Left hindlimb (tissue), 1 donor: ENCODE measurements around the gene POMT1.

ENCODE experiments used
- DNase-seq: peaks from one replicate; pipeline ENCODE4 v3.0.0-alpha.2; 2018

POMT1 gene

GRCh38 chr9:131476777-131477345, 25.9 kb upstream of the POMT1 start:
- DNase-seq: no peak

GRCh38 chr9:131477367-131477766, 25.4 kb upstream of the POMT1 start:
- DNase-seq: no peak

- no peak for DNase-seq
Measured at GRCh38 chr9:131477816-131478419, 24.8 kb upstream of the POMT1 start.

DNA sequence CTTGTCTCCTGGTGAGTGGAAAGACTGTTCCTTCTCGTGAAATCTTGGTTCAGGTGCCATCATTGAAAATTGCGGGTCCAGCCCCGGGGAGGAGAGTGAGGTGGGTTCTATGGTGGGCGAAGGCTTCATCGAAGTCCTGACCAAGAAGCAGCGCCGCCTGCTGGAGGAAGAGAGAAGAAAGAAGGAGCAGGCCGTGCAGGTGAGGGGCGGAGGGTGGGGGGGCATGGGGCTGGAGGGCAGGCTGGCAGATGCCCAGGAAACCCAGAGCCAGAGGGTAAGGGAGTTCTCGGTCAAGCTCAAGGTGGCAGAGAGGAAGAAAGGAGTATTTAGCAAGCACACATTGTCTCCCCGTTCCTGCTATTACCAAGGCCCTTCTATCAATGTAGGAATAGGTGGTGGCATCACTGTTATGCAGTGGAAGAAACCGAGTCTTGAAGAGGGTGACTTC, 24.3 kb upstream of the POMT1 start:
- DNase-seq: no peak

- DNase-seq: no peak
Measured at GRCh38 chr9:131478911-131479310, 23.8 kb upstream of the POMT1 start.

DNA sequence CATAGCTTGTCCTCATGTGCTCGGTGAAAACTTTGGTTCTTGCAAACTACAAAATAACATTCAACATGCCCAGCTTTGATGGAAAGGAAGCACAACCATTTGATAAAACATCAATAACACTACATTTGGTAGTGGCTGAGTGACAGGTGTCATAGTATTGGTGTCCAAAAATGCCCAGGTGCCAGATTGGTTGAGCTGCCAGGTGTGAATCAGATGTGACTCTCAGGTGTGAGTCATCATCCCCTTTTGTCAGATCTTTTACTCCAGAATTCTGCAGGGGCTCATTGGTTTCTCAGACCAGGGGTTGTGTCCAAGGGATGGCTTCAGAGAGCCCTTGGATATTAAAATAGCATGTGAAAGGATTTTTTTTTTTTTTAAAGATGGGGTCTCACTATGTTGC, 22.5 kb upstream of the POMT1 start:
- DNase-seq: no peak

- DNase-seq: no peak
Measured at GRCh38 chr9:131481441-131482342, 21.0 kb upstream of the POMT1 start.

DNA sequence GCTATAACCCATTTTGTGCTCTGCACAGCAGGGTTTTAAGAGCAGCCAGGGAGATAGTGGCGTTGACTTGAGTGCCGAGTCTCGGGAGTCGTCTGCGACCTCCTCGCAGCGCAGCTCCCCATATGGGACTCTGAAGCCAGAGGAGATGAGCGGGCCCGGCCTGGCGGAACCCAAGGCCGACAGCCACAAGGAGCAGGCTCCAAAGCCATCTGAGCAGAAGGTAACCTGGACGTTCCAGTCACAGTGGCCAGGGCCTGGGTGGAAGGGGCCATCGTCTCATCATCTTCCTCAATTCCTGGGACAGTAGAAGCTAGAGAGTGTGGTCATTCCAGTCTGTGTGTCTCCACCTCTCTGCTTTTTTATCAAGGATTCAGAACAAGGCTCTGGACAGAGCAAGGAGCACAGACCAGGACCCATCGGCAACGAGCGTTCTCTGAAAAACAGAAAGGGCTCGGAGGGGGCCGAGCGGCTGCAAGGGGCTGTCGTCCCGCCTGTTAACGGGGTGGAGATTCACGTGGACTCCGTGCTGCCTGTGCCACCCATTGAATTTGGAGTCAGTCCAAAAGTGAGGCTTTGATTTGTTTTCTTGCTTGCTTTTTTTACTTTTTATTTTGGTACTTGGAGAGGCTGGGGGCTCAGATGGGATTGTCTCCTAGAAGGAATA, 20.2 kb upstream of the POMT1 start:
- no peak for DNase-seq

DNA sequence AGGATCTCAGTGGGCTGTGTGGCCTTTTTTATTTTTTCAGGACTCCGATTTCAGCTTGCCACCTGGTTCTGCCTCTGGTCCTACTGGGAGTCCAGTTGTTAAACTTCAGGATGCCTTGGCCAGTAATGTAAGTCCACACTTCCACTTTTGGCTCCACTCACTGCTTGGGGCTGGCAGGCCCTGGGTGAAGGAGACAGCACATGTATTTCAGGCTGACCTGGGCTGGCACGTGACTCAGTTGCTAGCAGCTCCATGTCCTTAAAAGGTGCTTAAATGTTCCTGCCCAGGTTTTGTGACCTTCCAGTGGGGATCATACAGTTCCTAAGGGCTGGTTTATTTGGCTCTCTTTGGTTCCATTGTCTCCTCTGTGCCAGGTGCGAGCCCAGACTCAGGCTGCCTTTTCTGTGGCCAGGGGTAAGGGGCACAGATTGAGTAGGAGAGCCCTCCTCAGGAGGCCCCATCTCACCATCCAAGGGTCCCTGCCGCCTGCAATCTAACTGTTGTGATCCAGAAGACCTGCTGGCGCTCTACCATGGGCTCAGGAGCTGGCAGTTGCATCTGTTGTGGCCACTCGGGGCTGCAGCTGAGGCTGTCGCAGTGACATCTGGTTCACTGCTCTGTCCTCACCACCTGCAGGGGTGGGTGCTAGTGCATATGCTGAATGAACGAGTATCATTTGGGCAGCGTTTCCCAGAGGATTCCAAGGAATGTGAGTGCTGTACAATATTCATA, 19.2 kb upstream of the POMT1 start:
- no peak for DNase-seq

DNA sequence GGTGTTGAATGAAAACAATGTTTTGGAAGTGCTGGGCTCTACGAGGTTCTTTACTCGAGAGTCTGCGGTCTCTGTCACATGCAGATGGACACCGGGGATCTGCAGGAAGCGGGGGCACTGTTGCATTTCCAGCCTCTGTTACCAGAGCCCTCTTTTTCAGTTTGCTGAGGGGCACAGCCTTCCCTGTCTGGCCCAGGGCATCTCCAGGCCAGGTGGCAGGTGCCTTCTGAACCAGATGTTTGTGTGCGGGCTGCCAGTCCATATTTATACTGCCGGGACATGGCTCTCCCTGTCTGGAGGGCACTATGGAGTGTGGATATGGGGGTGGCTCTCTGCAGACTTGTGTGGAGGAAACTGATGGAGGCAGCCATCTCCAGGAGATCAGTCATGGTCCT, 18.7 kb upstream of the POMT1 start:
- DNase-seq: no peak

DNA sequence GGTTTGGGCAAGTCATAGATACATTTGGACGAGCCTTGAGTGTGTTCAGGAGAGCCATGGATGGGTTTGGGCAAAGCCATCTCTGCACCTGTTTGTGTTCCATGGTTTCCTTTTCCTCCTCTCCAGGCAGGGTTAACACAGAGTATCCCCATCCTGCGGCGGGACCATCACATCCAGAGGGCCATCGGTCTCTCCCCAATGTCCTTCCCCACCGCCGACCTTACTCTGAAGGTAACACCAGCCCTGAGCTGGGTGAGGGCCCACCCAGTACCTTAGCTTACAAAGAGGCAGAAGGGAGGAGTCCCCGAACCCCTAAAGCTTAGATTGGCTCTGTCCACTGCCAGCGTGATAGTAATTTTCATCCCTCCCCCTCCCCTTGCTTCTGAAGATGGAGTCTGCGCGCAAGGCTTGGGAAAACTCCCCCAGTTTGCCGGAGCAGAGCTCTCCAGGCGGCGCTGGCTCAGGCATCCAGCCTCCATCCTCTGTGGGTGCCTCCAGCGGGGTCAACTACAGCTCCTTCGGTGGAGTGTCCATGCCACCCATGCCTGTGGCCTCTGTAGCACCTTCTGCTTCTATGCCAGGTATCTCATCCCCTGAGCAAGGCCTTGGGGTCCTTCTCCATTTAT, 18.0 kb upstream of the POMT1 start:
- no peak for DNase-seq

- DNase-seq: no peak
Measured at GRCh38 chr9:131485206-131485605, 17.5 kb upstream of the POMT1 start.

- no peak for DNase-seq
Measured at GRCh38 chr9:131485728-131486422, 16.8 kb upstream of the POMT1 start.

DNA sequence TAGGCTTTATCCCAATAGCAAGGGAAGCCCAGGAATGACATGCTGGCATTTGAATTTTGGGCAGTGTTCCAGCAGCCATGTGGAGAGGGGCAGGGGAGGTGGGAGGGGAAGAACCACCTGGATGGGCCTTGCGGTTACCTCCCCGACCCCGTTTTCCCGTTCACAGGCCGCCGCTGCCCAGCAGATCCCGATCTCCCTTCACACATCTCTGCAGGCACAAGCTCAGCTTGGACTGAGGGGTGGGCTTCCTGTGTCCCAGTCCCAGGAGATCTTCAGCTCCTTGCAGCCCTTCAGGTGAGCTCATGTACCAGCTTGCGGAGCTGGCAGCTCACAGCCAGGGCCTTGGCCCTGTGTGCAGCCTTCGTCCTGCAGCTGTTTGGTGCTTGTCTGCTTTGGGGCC, 15.7 kb upstream of the POMT1 start:
- no peak for DNase-seq

DNA sequence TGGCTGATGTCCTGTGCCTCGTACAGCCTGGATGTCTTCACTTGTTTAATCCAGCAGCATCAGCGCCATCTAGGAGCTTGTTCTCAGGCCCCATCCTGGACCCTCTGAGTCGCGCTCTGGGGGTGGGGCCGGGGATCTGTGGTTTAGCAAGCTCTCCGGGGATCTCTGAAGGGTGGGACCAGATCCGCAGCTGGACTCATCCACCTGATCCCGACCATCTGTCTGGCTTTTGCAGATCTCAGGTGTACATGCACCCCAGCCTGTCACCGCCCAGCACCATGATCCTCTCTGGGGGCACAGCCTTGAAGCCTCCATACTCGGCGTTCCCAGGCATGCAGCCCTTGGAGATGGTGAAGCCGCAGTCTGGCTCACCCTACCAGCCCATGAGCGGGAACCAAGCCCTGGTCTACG, 15.1 kb upstream of the POMT1 start:
- DNase-seq: no peak

GRCh38 chr9:131490514-131490913, 12.2 kb upstream of the POMT1 start:
- no peak for DNase-seq

GRCh38 chr9:131491001-131491710, 11.6 kb upstream of the POMT1 start:
- no peak for DNase-seq

- DNase-seq: no peak
Measured at GRCh38 chr9:131492070-131492469, 10.6 kb upstream of the POMT1 start.

DNA sequence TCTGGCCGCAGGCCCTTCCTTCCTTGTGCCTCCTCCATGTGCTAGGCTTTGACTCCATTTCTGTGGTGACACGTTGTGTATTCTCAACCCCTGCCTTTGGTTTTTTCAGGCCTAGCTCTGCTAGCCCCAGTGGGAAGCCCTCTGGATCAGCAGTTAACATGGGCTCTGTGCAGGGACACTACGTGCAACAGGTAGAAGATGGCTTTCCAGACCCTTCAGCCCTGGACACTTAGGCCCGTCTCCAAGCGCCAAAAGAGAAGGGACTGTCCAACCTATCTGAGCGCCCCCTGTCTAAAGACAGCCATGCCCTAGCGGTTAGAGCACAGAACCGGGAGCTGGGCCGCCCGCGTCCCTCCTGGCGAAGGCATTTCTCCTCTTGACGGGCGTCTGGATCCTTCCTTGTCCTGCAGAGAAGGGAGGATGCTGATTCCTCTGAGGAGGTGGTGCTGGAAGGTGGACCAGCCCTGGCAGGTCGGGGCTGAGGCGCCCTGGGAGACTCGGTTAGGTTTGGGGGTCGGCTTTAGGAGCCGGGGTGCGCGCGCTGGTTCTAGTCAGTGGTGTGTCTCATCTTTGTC, 8.3 kb upstream of the POMT1 start:
- no peak for DNase-seq

GRCh38 chr9:131495785-131496184, 6.9 kb upstream of the POMT1 start:
- no peak for DNase-seq
